MV-4-11 (cell line): ENCODE measurements around the gene PBRM1.

Source experiments
- DNase-seq: peaks from one replicate; lab custom pipeline; 2025; lab: John Stamatoyannopoulos, UW

The PBRM1 gene

GRCh38 chr3:52524752-52525679, 160.7 kb downstream of the PBRM1 start:
- DNase-seq = no peak

- DNase-seq = peak; percentile 20
These were observed 161.4 kb downstream of the PBRM1 start for GRCh38 chr3:52524258-52524751.

- DNase-seq = no peak
These were observed 162.1 kb downstream of the PBRM1 start for GRCh38 chr3:52523386-52524257.

GRCh38 chr3:52522651-52523251, 163.0 kb downstream of the PBRM1 start:
- DNase-seq = no peak

- no peak for DNase-seq
These were observed 163.6 kb downstream of the PBRM1 start for GRCh38 chr3:52521881-52522650.

- DNase-seq = no peak
These were observed 164.3 kb downstream of the PBRM1 start for GRCh38 chr3:52521488-52521824.

- no peak for DNase-seq
These were observed 164.8 kb downstream of the PBRM1 start for GRCh38 chr3:52520716-52521487.

- no peak for DNase-seq
These were observed 165.5 kb downstream of the PBRM1 start for GRCh38 chr3:52520141-52520667.

- DNase-seq = no peak
These were observed 166.1 kb downstream of the PBRM1 start for GRCh38 chr3:52519445-52520140.

- no peak for DNase-seq
These were observed 166.8 kb downstream of the PBRM1 start for GRCh38 chr3:52518723-52519444.

- no peak for DNase-seq
These were observed 167.7 kb downstream of the PBRM1 start for GRCh38 chr3:52517796-52518722.

GRCh38 chr3:52516509-52517195, 169.1 kb downstream of the PBRM1 start:
- no peak for DNase-seq

GRCh38 chr3:52515192-52515591, 170.5 kb downstream of the PBRM1 start:
- DNase-seq = no peak

GRCh38 chr3:52514576-52514975, 171.1 kb downstream of the PBRM1 start:
- DNase-seq = no peak

- DNase-seq = no peak
These were observed 172.4 kb downstream of the PBRM1 start for GRCh38 chr3:52513281-52513680.

GRCh38 chr3:52512727-52513126, 173.0 kb downstream of the PBRM1 start:
- no peak for DNase-seq

- no peak for DNase-seq
These were observed 173.6 kb downstream of the PBRM1 start for GRCh38 chr3:52512105-52512504.

GRCh38 chr3:52511509-52511908, 174.2 kb downstream of the PBRM1 start:
- no peak for DNase-seq
